Measurements from ENCODE around the gene STT3B. TPM values are rescaled to one million over a fixed set of nuclear protein-coding genes. Genes with fewer than 3 reads are reported as not detected.

Gene STT3B
- 15.6 TPM for polyA plus RNA-seq (2012; ENCODE audit: insufficient read depth, insufficient read length, low read depth)

DNA sequence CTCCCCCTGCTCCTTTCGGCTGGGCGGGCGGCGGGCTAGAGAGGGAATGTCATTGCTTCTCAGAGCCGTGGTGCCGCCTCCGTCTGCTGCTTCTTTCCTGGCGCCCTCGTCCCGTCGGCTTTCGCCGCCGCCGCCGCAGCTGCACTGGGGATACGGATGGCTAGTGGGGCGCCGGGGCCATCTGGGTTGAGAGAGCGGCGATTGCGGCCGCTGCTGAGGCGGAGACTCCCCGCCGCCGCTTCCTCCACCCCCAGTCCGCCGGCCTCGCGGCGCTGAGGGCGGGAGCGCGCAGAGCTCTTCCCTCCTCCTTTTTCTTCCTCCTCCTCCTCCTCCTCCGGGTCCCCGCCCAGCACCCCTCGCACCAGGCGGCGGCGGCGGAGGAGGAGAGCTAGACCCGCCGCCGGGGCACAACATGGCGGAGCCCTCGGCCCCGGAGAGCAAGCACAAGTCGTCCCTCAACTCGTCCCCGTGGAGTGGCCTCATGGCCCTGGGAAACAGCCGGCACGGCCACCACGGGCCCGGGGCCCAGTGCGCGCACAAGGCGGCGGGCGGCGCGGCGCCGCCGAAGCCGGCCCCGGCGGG is at the start of gene STT3B:
STT3B (plus strand) TSS at position 339 of the 582 bp plus-strand sequence; CDS start at position 413, 74 bp downstream.
- DNase-seq, result no peak
- no peaks in the 10 kb centered on the region for H3K36me3 ChIP-seq
- TF ChIP-seq, protein P1, sequence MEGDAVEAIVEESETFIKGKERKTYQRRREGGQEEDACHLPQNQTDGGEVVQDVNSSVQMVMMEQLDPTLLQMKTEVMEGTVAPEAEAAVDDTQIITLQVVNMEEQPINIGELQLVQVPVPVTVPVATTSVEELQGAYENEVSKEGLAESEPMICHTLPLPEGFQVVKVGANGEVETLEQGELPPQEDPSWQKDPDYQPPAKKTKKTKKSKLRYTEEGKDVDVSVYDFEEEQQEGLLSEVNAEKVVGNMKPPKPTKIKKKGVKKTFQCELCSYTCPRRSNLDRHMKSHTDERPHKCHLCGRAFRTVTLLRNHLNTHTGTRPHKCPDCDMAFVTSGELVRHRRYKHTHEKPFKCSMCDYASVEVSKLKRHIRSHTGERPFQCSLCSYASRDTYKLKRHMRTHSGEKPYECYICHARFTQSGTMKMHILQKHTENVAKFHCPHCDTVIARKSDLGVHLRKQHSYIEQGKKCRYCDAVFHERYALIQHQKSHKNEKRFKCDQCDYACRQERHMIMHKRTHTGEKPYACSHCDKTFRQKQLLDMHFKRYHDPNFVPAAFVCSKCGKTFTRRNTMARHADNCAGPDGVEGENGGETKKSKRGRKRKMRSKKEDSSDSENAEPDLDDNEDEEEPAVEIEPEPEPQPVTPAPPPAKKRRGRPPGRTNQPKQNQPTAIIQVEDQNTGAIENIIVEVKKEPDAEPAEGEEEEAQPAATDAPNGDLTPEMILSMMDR (IDR thresholded peaks at IDR 0.05; ENCODE audit: low read depth, low read length), result no peak

DNA sequence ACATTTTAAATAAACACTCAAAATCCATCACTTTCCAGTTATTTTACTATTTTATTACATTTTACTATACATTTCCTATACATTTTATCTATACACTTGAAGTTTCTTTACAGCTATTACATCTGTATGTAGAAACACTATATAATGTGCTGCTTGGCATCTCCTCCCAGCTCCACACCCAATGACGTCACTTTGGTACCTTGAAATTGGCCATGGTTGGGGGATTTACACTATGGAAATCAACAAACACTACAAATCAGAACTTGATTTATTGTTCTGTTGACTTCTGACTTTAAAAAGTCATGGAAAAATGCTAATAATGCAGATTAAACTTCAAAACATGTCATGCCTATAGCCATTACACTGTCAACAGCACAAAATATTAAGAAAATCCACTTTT is 48.9 kb upstream of the STT3B start:
- H3K36me3 ChIP-seq, result no peaks in the 10 kb centered on the region
- H3K27me3 ChIP-seq, result no peaks in the 10 kb centered on the region
- no peak overlapping the region for H3K4me3 ChIP-seq (ENCODE audit: low read depth, low read length)
- DNase-seq, result no peak
- TF ChIP-seq, protein P1 (IDR thresholded peaks at IDR 0.05; ENCODE audit: low read depth, low read length), result no peak
- no peaks in the 10 kb centered on the region for H3K4me1 ChIP-seq
- no peaks in the 10 kb centered on the region for H3K9me3 ChIP-seq

More for the DNA sequence above, at the start of gene STT3B:
- no peaks in the 10 kb centered on the region for H3K4me1 ChIP-seq
- no peaks in the 10 kb centered on the region for H3K27me3 ChIP-seq
- H3K4me3 ChIP-seq (ENCODE audit: low read depth, low read length), result peak within 1 kb of the TSS; percentile 77
- H3K9me3 ChIP-seq, result no peaks in the 10 kb centered on the region

DNA sequence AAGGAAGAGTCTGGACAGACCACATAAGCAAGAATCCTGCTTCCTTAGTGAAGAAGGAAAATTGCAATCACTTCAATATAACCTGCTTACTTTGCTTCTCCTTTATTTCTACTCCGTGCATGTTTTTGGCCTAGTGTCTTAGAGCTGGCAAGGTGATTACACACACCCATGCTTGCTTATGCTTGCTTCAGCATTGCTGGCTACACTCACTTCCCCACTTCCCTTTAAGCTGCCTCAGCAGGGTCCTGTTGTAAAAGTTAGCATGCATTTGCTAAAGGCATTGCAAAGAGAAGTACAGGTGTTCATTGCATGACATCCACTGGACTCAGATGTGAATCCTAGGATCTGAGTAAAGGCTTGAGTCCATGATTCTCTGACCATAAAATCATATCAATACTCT is 47.5 kb upstream of the STT3B start:
- H3K4me1 ChIP-seq, result no peaks in the 10 kb centered on the region
- TF ChIP-seq, protein P1 (IDR thresholded peaks at IDR 0.05; ENCODE audit: low read depth, low read length), result no peak
- no peak overlapping the region for H3K4me3 ChIP-seq (ENCODE audit: low read depth, low read length)
- DNase-seq, result no peak
- no peaks in the 10 kb centered on the region for H3K27me3 ChIP-seq
- H3K36me3 ChIP-seq, result no peaks in the 10 kb centered on the region
- H3K9me3 ChIP-seq, result no peaks in the 10 kb centered on the region

DNA sequence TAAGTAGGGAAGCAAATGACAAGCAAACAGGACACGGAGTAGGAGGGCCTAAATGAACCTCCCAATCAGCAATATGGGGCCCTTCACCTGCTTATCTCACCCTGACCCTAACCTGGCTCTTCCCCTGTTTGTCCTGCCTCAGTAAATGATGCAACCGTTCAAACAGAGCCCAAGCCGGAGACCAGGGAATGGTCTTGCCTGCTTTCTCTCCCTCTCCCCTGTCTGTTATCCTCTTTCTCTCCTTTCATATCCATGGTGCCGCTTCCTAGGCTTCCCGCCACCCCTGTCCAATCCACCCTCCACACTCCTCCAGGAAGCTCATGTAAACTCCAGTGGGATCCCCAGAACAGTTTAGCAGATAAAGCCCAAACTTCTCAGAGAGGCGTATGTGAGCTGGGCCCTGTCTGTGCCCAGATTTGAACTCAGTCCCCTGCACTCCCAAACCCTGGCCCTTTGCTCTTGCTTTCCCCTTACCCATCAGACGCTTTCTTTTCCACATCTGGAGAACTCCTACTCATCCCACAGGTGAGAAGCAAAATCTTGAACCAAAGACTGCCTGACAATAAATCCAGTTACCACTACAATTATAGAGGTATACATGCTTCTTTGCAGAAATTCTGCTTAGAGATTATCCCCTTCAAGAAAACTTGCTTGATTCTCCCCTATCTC is 45.7 kb upstream of the STT3B start:
- Histone ChIP-seq H3K27me3 (no peaks in the 10 kb centered on the region), H3K36me3 (no peaks in the 10 kb centered on the region), H3K4me3 (ENCODE audit: low read depth, low read length) (no peak overlapping the region), H3K4me1 (no peaks in the 10 kb centered on the region), H3K9me3 (no peaks in the 10 kb centered on the region)
- no peak for DNase-seq
- TF ChIP-seq, protein P1 (IDR thresholded peaks at IDR 0.05; ENCODE audit: low read depth, low read length), result no peak

DNA sequence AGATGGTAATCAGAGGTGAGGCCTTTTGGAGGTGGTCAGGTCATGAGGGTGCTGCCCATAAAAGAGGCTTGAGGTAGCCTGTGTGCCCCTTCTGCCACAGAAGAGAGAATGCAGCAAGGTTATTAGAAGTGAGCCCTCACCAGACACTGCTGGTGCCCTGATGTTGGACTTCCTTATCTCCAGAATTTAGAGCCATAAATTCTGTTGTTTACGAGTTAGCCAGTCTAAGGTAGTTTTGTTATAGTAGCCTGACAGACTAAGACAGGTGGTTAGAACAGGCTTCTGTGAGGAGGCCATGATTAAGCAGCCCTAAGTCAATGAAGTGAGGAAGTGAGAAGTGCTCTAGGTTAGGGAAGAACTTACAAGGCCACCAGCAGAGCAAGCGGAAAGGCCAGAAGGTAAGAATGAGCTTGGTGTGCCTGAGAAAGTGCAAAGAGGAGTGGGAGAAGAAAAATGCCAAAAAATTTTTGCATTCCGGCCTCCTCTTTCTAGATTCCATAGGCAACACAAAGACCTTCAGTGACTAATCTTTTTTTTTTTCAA is 44.2 kb upstream of the STT3B start:
- no peaks in the 10 kb centered on the region for H3K4me1 ChIP-seq
- H3K4me3 ChIP-seq (ENCODE audit: low read depth, low read length), result no peak overlapping the region
- H3K9me3 ChIP-seq, result no peaks in the 10 kb centered on the region
- TF ChIP-seq, protein P1 (IDR thresholded peaks at IDR 0.05; ENCODE audit: low read depth, low read length), result no peak
- no peak for DNase-seq
- no peaks in the 10 kb centered on the region for H3K36me3 ChIP-seq
- no peaks in the 10 kb centered on the region for H3K27me3 ChIP-seq

DNA sequence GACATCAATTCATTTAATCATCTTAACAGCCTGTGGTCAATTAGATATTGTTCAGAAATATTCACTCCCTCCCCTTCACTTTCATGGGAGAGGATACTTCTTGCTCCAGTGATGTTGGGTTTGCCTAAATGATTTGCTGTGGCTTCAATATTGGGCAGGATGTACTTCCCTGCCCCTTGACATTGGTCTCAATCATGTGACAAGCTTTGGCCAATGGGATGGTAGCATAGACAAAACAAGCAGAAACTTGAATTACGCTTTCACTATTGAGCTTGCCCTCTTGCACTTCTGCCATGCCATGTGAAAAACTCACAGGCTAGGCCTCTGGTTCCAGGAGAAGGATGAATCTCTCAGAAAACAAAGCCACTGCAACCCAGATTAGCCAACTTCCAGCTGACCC is 42.2 kb upstream of the STT3B start:
- DNase-seq, result no peak
- TF ChIP-seq, protein P1 (IDR thresholded peaks at IDR 0.05; ENCODE audit: low read depth, low read length), result no peak
- H3K27me3 ChIP-seq, result no peaks in the 10 kb centered on the region
- H3K36me3 ChIP-seq, result no peaks in the 10 kb centered on the region
- no peaks in the 10 kb centered on the region for H3K4me1 ChIP-seq
- no peaks in the 10 kb centered on the region for H3K9me3 ChIP-seq
- H3K4me3 ChIP-seq (ENCODE audit: low read depth, low read length), result no peak overlapping the region
